Activated naive CD8-positive, alpha-beta T cell treated with anti-CD3 and anti-CD28 coated beads, Interleukin-2, amount 50 U/mL, for 16 hours (primary cell): ENCODE results near the gene LPAR2.
A peak's percentile ranks its signal among the peaks of the same experiment; 100 is the strongest.
"Not testable (repeated sequence)": the region's sequence is repeated elsewhere in the genome, so short reads cannot be mapped to it uniquely, and the experiment has no call there.

Experiments used
- DNase-seq: peaks from one replicate; pipeline ENCODE4 v3.0.0-alpha.2; 2020; ENCODE audit warnings: low read depth, low spot score

Gene LPAR2

GRCh38 chr19:19631346-19631745 is 3.3 kb upstream of the LPAR2 start:
- no peak for DNase-seq

DNA sequence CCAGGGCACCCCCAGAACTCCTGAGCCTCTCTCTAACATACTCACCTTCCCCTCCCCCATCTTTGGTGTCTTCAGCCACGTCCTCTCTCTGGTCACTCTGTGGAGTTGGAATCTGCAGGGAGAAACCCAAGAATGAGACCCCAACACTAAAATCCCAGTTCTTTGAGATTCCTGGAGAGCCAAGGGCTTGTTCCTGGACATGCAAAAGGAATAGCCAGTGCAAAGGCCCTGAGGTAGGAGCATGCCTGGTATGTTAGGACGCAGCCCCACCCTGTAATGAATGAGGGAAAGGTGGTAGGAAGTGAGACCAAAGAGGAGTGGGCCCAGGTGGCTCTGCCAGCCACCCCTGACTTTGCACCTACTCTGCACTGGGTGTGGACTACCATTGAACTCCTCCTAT is 2.4 kb upstream of the LPAR2 start:
- DNase-seq: no peak

DNA sequence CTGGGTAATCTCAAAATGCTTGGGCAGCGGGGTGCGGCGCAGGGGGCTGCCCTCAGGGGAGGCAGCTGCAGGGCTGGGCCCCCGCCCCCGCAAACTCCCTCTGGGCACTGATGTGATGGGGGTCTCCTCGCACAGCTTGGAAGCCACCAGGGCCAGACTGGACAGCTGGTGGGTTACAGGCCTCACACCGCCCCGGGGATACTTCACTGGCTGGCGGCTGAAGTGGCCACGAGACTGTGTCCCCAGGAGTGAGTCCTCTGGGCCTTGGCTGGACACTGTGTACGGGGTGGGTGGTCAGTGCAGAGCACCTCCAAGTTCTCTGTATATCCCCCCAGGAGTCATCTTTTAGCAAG is 2.0 kb upstream of the LPAR2 start:
- DNase-seq: no peak

GRCh38 chr19:19628501-19629134 is 598 bp upstream of the LPAR2 start:
- DNase-seq: no peak

DNA sequence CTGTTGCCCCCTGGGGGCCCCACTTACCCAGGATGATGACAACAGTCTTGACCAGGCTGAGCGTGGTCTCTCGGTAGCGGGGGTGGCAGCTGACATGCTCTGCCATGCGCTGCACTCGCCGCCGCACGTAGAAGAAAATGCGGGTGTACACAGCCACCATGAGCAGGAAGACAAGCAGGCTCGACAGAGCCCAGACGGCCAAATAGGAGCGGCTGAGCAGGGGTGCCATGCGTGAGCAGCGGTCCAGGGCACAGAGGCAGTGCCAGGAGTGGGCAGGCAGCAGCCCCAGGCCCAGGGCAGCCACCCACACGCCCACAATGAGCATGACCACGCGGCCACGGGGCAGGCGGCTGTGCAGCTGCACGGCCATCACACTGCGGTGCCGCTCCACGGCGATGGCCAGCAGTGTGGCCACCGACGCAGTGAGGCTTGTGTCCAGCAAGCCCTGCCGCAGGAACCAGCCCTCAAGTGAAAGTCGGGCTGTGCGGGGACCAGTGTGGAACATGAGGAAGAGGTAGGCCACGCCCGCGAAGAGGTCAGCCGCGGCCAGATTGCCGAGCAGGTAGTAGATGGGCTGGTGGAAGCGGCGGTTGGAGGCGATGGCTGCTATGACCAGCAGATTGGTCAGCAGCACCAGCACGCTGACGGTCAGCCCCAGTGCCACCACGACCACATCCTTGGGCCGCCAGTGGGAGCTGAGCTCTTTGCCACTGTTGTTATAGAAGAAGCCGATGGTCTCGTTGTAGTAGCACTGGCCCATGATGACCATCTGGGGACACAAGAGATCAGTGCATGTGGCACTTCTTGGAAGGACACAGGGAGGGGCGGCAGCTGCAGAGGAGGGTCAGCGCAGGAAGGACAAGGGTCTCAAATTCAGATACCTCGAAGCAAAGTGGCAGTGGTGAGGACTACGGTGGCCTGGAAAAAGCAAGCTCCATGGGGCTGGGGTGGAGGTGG is 1.2 kb downstream of the LPAR2 start:
- DNase-seq: no peak

GRCh38 chr19:19624032-19624570 is 3.9 kb downstream of the LPAR2 start:
- DNase-seq: no peak

GRCh38 chr19:19623383-19623782 is 4.6 kb downstream of the LPAR2 start:
- DNase-seq: no peak

DNA sequence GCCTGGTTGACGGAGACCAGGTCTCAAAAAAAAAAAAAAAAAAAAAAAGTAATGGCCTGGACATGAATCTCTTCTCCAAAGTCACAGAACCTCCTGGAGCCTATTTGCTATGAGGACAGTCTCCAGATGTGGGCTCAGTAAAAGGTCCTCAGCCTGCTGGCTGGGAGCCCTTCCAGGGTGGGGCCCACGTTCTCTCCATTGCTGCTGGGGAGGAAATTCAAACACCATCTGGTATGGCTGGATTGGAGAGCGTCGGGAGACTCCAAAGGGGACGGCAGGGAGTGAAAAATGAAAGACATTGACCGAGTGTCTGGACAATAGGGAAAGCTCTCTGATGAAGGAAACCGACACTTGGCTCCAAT is 8.2 kb downstream of the LPAR2 start:
- DNase-seq: no peak

DNA sequence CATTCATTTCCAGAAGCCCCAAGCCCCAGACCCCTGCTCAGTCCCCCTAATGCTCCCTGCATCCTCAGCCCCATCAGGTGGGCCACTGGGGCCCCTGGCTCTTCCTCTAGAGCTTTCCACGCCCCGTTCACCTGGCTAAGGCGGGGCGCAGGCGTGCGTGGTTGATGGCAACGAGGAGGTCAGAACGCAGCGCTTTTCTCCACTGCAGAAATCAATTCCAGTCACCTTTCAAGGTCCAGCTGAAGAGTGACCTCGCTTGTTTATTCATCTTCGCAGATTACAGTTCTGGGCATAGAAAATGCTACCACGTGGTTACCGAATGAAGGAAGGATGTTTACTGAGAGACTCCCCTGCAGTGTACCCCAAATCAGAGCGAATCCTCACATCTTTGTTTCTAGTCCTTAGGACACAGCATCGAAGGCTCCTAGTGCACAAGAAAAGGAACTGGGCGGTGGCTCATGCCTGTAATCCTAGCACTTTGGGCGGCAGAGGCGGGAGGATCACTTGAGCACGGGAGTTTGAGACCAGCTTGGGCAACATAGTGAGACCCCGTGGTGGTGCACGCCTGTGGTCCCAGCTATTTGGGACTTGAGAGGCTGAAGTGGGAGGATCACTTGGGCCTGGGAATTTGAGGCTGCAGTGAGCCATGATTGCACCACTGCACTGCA is 8.7 kb downstream of the LPAR2 start:
- DNase-seq: no peak

GRCh38 chr19:19618219-19619051 is 9.6 kb downstream of the LPAR2 start, which contains the start of gene PBX4:
Gene PBX4, minus strand, starts transcription at chr19:19618687. Its CDS starts 58 bp downstream, at chr19:19618629.
- DNase-seq: peak; percentile 99

- no peak for DNase-seq
Measured at GRCh38 chr19:19615086-19615485, 12.9 kb downstream of the LPAR2 start.

GRCh38 chr19:19613506-19613905 is 14.5 kb downstream of the LPAR2 start:
- DNase-seq: no peak

- DNase-seq: no peak
Measured at GRCh38 chr19:19610376-19611202, 17.4 kb downstream of the LPAR2 start.

DNA sequence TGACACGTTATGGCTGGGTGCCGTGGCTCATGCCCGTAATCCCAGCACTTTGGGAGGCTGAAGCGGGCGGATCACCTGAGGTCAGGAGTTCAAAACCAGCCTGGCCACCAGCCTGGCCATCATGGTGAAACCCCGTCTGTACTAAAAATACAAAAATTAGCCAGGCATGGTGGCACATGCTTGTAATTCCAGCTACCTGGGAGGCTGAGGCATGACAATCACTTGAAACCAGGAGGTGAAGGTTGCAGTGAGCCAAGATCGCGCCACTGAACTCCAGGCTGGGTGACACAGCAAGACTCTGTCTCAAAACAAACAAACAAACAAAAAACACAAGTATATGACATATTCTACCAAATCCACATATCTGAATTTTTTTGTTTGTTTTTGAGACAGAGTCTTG is 21.3 kb downstream of the LPAR2 start:
- DNase-seq: not testable (repeated sequence)

- DNase-seq: no peak
Measured at GRCh38 chr19:19606021-19606420, 22.0 kb downstream of the LPAR2 start.

DNA sequence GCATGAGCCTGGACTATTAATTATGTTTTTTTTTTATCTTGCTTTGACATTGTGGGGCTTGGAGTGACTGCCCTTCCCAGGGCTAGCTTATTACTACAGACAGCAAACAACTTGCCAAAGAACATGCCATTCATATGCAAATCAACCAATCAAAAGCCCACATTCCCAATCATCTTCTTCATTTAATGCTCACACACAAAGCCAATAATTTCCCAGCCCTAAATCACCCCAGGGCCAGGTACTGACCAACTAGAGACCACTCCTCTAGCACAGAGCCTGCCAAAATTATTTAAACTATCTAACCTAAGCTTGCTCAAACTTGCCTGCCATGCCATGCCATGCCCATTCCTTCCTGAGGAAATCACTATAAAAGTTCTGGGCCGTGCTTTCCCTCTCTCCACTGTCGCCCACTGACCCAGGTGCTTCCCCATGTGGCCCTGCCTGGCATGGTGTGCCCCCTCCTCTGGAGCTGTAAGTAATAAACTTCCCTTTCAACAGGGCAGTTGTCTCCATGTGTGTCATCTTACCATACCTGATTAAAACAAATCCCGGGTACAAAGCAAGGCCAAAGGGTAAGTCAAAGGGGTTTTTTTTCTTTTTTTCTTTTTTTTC is 25.2 kb downstream of the LPAR2 start:
- no peak for DNase-seq

DNA sequence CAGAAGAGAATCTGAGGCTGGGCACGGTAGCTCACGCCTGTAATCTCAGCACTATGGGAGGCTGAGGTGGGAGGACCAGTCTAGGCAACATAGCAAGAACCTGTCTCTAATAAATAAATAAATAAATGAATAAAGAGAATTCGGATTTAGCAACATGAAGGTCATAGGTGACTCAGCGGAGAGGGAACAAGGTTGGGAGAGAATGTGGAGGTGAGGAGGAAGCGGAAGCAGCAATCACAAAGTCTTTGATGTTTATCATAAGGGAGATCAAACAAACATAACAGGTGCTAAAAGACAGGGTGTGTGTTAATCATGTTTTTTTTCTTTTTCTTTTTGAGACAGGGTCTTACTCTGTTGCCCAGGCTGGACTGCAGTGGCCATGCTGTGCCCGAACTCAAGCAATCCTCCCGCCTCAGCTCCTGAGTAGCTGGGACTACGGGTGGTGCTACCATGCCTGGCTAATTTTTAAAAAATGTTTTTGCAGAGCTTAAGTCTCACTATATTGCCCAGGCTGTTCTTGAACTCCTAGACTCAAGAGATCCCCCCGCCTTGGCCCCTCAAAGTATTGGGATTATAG is 25.8 kb downstream of the LPAR2 start:
- no peak for DNase-seq

- DNase-seq: no peak
Measured at GRCh38 chr19:19600793-19601330, 27.2 kb downstream of the LPAR2 start.

GRCh38 chr19:19598728-19599451 is 29.1 kb downstream of the LPAR2 start:
- DNase-seq: not testable (repeated sequence)
